Psoas muscle (tissue), 8 donors: Measurements from ENCODE around the gene APBB2. TPM values are rescaled to one million over a fixed set of nuclear protein-coding genes. Genes with fewer than 3 reads are reported as not detected.

Experiments used
- ATAC-seq, 4 donors: fragments of 200-7000 bp; cut with Tn5 transposase; one replicate each; pipeline ENCODE4 v1.9.1; 2020; ENCODE audit warnings: moderate library complexity in 3 of 4, mild to moderate bottlenecking in 2 of 4
- DNase-seq, 2 donors: peaks; one replicate each; pipeline ENCODE4 v3.0.0-alpha.2; 2020
- H3K27ac ChIP-seq: fragments of 200-600 bp; one replicate; pipeline ENCODE4 v1.8.0; 2022
- H3K27me3 ChIP-seq, 3 donors: fragments of 200-600 bp in 1 of 3; one replicate each; pipeline versions ENCODE4 v1.6.1 to v1.8.0; 2013 to 2022; ENCODE audit warnings: low read length in 2 of 3, mild to moderate bottlenecking in 2 of 3, moderate library complexity in 1 of 3; ENCODE audit not compliant: insufficient read depth in 3 of 3
- H3K36me3 ChIP-seq, 2 donors: fragments of 200-600 bp in 1 of 2; one replicate each; pipeline versions ENCODE4 v1.6.1 to v1.8.0; 2013 to 2022; ENCODE audit warnings: low read depth in 1 of 2, mild to moderate bottlenecking in 1 of 2, moderate library complexity in 1 of 2; ENCODE audit not compliant: insufficient read depth in 1 of 2
- H3K4me1 ChIP-seq: fragments of 200-600 bp; one replicate; pipeline ENCODE4 v1.8.0; 2022
- H3K4me3 ChIP-seq: fragments of 200-600 bp; one replicate; pipeline ENCODE4 v1.8.0; 2022; ENCODE audit warnings: mild to moderate bottlenecking
- H3K9me3 ChIP-seq: fragments of 200-600 bp; one replicate; pipeline ENCODE4 v1.8.0; 2022
- WGBS, 3 donors: extraction: QIAGEN DNeasy Blood & Tissue Kit; methylation state at CpG; one replicate each; pipeline versions ENCODE4 v1.1.6 to v1.1.7; 2013; 5-methylcytosine and 5-hydroxymethylcytosine counted together
- intact Hi-C, 2 donors: fragments of 100-400 bp; cut with DNase I; formaldehyde crosslinking; loops; one replicate each; pipeline versions ENCODE4 v1.11.0 to v1.14.2; 2022
- polyA plus RNA-seq, 3 donors: library from polyadenylated mRNA; stranded (reverse); fragments of 200-250 nt; gene quantifications; one replicate each; pipeline ENCODE4 v1.2.3, GENCODE V29; 2013
- total RNA-seq, 4 donors: library from RNA; stranded (reverse); fragmentation: NEBNext Ultra II Directional in 2 of 4; extraction: Animal tissue kit (Norgen Biotek cat#: 25700) in 2 of 4; gene quantifications; one replicate each; pipeline versions ENCODE4 v1.2.1 to v1.2.4, GENCODE V29; 2021 to 2023
- TF ChIP-seq, protein P1 (sequence below): fragments of 200-600 bp; IDR thresholded peaks from one replicate; pipeline ENCODE4 v1.8.0; 2022; ENCODE audit warnings: antibody characterized with exemption
- donor health status: healthy with polysubstance abuse.
- donor health status: DM: no; HTN: no; CAD: no; lungs with moderate emphysema.
- donor health status: Bipolar disorder and iron deficiency.
- donor health status: healthy.
- donor health status: DM: yes; HTN: yes; CAD: no.
- donor health status: DM: no; HTN: no; CAD: no.
- donor health status: DM: no; HTN: no; CAD: no.
- donor health status: DM: yes; HTN: yes; CAD: no.

The APBB2 gene
- total and polyA plus RNA-seq, 7 donors: 3.1 to 37.4 (median 11.3) TPM

DNA sequence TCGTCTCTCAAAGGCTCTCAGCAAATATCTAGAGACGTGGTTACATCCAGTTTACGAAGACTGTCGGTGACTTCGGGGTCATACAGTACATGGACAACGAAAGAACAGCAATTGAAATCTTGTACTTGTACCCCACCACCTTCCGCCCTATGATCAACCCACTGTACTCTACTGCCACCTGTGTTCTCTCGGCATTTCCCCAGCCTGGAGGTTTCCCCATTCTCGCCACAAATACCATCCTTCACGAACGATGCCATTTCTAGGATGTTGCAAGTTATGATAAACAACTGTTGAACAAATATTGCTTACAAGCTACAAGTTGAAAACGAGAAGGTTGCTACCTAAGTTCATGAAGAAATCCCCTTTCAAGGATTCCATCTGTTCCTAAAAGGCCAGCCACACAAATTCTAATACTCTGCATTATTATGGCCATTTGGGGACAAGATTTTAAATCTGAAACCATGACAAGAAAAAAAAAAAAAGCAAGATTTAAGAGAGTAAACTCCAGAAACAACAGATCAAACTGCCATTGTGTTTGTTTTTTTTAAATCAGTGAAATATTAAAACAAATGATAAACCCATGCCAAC, 1.6 kb downstream of the APBB2 start:
- peaks cover 10% of the 10 kb centered on the region for H3K4me1 ChIP-seq
- TF ChIP-seq, protein P1, sequence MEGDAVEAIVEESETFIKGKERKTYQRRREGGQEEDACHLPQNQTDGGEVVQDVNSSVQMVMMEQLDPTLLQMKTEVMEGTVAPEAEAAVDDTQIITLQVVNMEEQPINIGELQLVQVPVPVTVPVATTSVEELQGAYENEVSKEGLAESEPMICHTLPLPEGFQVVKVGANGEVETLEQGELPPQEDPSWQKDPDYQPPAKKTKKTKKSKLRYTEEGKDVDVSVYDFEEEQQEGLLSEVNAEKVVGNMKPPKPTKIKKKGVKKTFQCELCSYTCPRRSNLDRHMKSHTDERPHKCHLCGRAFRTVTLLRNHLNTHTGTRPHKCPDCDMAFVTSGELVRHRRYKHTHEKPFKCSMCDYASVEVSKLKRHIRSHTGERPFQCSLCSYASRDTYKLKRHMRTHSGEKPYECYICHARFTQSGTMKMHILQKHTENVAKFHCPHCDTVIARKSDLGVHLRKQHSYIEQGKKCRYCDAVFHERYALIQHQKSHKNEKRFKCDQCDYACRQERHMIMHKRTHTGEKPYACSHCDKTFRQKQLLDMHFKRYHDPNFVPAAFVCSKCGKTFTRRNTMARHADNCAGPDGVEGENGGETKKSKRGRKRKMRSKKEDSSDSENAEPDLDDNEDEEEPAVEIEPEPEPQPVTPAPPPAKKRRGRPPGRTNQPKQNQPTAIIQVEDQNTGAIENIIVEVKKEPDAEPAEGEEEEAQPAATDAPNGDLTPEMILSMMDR: peak; percentile 47
- H3K27ac ChIP-seq: no peak overlapping the region
- DNase-seq (no peak), ATAC-seq (peak in 2 of 4 donors; percentile 22 to 28)
- H3K36me3 ChIP-seq: no peaks in the 10 kb centered on the region
- peak overlapping the region; percentile 78 for H3K4me3 ChIP-seq
- intact Hi-C loops: loop anchor here (2.0 to 5.0 kb wide), 3 partner anchors 70 to 286 kb away; no protein-coding TSS in a partner anchor
- H3K9me3 ChIP-seq: no peaks in the 10 kb centered on the region
- WGBS, 3 donors: 4 to 13% (median 5%) methylated on average over 12 of the region's 12 CpGs
- peaks cover 0 to 9% (median 0%) of the 10 kb centered on the region in 3 donors for H3K27me3 ChIP-seq

DNA sequence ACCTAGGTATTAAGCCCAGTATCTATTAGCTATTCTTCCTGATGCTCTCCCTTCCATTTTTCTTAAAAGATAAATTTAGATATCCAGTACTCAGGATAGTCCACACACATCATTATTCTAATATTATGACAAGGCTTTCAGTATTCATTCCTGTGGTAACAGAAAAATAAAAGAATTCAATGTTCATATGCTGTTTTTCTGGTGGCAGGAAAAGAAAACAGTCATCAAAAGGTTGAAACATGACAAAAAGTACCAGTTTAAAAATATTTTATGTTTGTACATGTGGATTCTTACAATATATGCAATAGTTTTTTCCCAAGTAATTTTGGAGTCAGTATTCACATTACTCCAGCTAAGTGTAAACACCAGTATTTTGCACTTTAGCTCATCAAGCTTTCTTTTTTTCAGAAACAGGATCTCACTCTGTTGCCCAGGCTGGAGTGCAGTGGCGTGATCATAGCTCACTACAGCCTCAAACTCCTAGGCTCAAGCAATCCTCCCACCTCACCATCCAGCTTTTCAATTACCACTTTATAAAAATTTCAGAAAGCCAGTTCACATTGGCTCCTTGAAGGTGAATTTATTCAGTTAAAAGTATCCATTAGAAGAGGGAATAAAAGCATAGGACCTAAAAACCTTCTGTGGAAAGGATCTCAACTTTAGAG, 2.3 kb downstream of the APBB2 start:
- no peaks in the 10 kb centered on the region for H3K9me3 ChIP-seq
- ATAC-seq (no peak), DNase-seq (no peak)
- H3K27me3 ChIP-seq: peaks cover 0 to 9% (median 0%) of the 10 kb centered on the region in 3 donors
- peaks cover 10% of the 10 kb centered on the region for H3K4me1 ChIP-seq
- no peak overlapping the region for H3K27ac ChIP-seq
- no peaks in the 10 kb centered on the region for H3K36me3 ChIP-seq
- 79 to 92% (median 86%) methylated on average over 1 of the region's 1 CpG for whole genome bisulfite sequencing, 3 donors
- H3K4me3 ChIP-seq: peak overlapping the region; percentile 78
- TF ChIP-seq, protein P1: no peak
- intact Hi-C loops: loop anchor here (2.0 to 5.0 kb wide), 3 partner anchors 70 to 285 kb away; no protein-coding TSS in a partner anchor

DNA sequence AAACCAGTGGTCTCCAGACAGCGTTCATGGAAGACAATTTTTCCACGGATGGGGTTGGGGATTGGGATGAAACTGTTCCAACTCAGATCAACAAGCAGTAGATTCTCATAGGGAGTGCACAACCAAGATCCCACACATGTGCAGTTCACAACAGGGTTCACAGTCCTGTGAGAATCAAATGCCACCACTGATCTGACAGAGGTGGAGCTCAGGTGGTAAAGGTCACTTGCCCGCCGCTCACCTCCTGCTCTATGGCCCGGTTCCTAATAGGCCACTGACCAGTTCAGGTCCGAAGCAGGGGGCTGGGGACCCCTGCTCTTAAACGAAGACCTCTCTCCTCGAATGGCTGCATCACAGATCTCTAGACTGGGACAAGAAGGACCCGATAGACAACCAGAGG, 4.4 kb downstream of the APBB2 start:
- H3K27ac ChIP-seq: no peak overlapping the region
- no peak for ATAC-seq
- DNase-seq: no peak
- peaks cover 0 to 9% (median 0%) of the 10 kb centered on the region in 3 donors for H3K27me3 ChIP-seq
- TF ChIP-seq, protein P1: no peak
- H3K4me3 ChIP-seq: no peak overlapping the region
- 80 to 87% (median 80%) methylated on average over 9 of the region's 9 CpGs for WGBS, 3 donors
- peaks cover 16% of the 10 kb centered on the region for H3K4me1 ChIP-seq
- H3K9me3 ChIP-seq: no peaks in the 10 kb centered on the region
- H3K36me3 ChIP-seq: no peaks in the 10 kb centered on the region
- intact Hi-C loops: loop anchor here (5.0 kb wide), 3 partner anchors 53 to 233 kb away; no protein-coding TSS in a partner anchor

DNA sequence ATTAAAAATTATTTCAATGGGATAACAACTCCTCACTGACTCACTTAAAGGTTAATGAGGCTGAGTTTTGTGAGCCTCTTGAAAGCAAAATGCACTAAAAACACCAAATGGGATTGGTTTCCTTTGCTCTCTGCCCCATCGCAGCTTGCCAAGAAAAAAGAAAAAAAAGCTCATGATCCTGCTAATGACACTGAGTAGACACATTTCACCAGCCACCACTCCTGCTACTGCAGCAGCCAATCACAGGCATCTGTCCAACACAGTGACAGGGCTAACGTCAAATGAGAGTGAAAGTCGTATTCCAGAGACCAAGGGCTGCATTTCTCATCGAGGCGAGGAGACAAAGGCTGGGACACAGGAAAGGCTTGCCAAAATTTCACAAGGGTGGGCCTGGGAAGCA, 5.2 kb downstream of the APBB2 start:
- DNase-seq (no peak), ATAC-seq (peak in 3 of 4 donors; percentile 45 to 55 (median 46))
- Histone ChIP-seq H3K36me3 (no peaks in the 10 kb centered on the region), H3K27me3 (peaks cover 0 to 9% (median 0%) of the 10 kb centered on the region in 3 donors), H3K4me3 (no peak overlapping the region), H3K4me1 (peaks cover 16% of the 10 kb centered on the region), H3K27ac (no peak overlapping the region), H3K9me3 (no peaks in the 10 kb centered on the region)
- WGBS, 3 donors: 11 to 31% (median 12%) methylated on average over 5 of the region's 5 CpGs
- TF ChIP-seq, protein P1: no peak
- intact Hi-C loops: loop anchor here in 1 of 2 donors (5.0 kb wide), 1 partner anchor 52 kb away; no protein-coding TSS in a partner anchor
